Panc1 (cell line): ENCODE measurements around the gene ROR1. TPM values are rescaled to one million over a fixed set of nuclear protein-coding genes. Genes with fewer than 3 reads are reported as not detected.

Experiments used
- ATAC-seq: fragments of 200-7000 bp; cut with Tn5 transposase; 2 replicates; pipeline ENCODE4 v1.9.1; 2020; ENCODE audit warnings: mild to moderate bottlenecking, moderate library complexity
- BruUV-seq: library from RNA; stranded (reverse); fragments of 400-500 nt; replicated peaks from 2 replicates; lab custom pipeline; 2021; lab: Mats Ljungman, UMichigan
- CTCF ChIA-PET: fragments of 300-600 bp; sonication (Branson Sonifier 250); formaldehyde crosslinking; loops from one replicate; lab custom pipeline; 2022; ENCODE audit warnings: antibody characterized with exemption; lab: Charles Lee
- POLR2A ChIA-PET: fragments of 300-600 bp; sonication (Branson Sonifier 250); formaldehyde crosslinking; loops from one replicate; lab custom pipeline; 2022; ENCODE audit warnings: antibody characterized with exemption; lab: Charles Lee
- DNase-seq: peaks from one replicate; pipeline ENCODE4 v3.0.0-alpha.2; 2010; ENCODE audit warnings: low read depth, low spot score
- H3K27ac ChIP-seq: 2 replicates; pipeline ENCODE4 v1.5.1; 2011; ENCODE audit warnings: mild to moderate bottlenecking, low read length, inconsistent platforms
- H3K27me3 ChIP-seq: fragments of 200-500 bp; sonication (Bioruptor generic); 2 replicates; pipeline ENCODE4 v1.6.0; 2014; ENCODE audit warnings: low read length, inconsistent platforms; ENCODE audit not compliant: control insufficient read depth, insufficient read depth
- H3K36me3 ChIP-seq: fragments of 200-500 bp; sonication (Bioruptor generic); 2 replicates; pipeline ENCODE4 v1.5.1; 2014; ENCODE audit warnings: inconsistent platforms, mild to moderate bottlenecking, low read length, moderate library complexity; ENCODE audit not compliant: control insufficient read depth, insufficient read depth
- H3K4me1 ChIP-seq: 2 replicates; pipeline ENCODE4 v1.5.1; 2011; ENCODE audit warnings: inconsistent platforms, mild to moderate bottlenecking, low read length, moderate library complexity; ENCODE audit not compliant: control insufficient read depth, insufficient read depth
- H3K4me3 ChIP-seq, 2 experiments: 2 replicates each; pipeline ENCODE4 v1.5.1; 2011 to 2012; ENCODE audit warnings: low read depth in 2 of 2, low read length in 2 of 2, mild to moderate bottlenecking in 2 of 2, inconsistent platforms in 1 of 2, moderate library complexity in 1 of 2
- H3K9me3 ChIP-seq: fragments of 200-500 bp; sonication (Bioruptor generic); 2 replicates; pipeline ENCODE4 v1.5.1; 2014; ENCODE audit warnings: low read depth, mild to moderate bottlenecking, inconsistent platforms, low read length, moderate library complexity; ENCODE audit not compliant: control insufficient read depth, insufficient read depth
- POLR2AphosphoS5 ChIP-seq: IDR thresholded peaks from 2 replicates; pipeline ENCODE4 v1.6.1; 2012; ENCODE audit warnings: mild to moderate bottlenecking, low read depth, low read length, moderate library complexity
- SIN3A ChIP-seq: IDR thresholded peaks from 2 replicates; pipeline ENCODE4 v1.6.1; 2012; ENCODE audit warnings: low read depth, mild to moderate bottlenecking, low read length, moderate library complexity, borderline replicate concordance; ENCODE audit not compliant: insufficient read depth
- TCF7L2 ChIP-seq: IDR thresholded peaks from 2 replicates; pipeline ENCODE4 v1.6.1; 2011; ENCODE audit warnings: mild to moderate bottlenecking, low read depth, low read length, inconsistent platforms
- in situ Hi-C: cut with HindIII; loops from 2 replicates; pipeline ENCODE4 v1.10.0; 2016; ENCODE audit warnings: low sequenced_read_pairs, low pct_unique_long_range_greater_than_20kb
- intact Hi-C: fragments of 100-400 bp; cut with micrococcal nuclease; formaldehyde crosslinking; loops from one replicate; pipeline ENCODE4 v1.10.0; 2022; ENCODE audit not compliant: unreplicated experiment
- total RNA-seq: library from RNA; stranded (reverse); gene quantifications from one replicate; pipeline ENCODE4 v1.2.1, GENCODE V29; 2021; ENCODE audit not compliant: unreplicated experiment
- TF ChIP-seq, protein P1 (sequence below): fragments of 450-650 bp; IDR thresholded peaks from 2 replicates; pipeline ENCODE4 v1.5.1; 2017; ENCODE audit warnings: mild to moderate bottlenecking
- TF ChIP-seq, protein P2 (sequence below), 2 experiments: IDR thresholded peaks; 2 replicates each; pipeline ENCODE4 v1.6.1; 2011 to 2012; ENCODE audit warnings: low read depth in 2 of 2, control low read depth in 1 of 2, low read length in 1 of 2, mild to moderate bottlenecking in 1 of 2, moderate library complexity in 1 of 2; ENCODE audit not compliant: insufficient read depth in 1 of 2

The ROR1 gene
- total RNA-seq, 1 experiment from 2014 or later, result 19.3 TPM

DNA sequence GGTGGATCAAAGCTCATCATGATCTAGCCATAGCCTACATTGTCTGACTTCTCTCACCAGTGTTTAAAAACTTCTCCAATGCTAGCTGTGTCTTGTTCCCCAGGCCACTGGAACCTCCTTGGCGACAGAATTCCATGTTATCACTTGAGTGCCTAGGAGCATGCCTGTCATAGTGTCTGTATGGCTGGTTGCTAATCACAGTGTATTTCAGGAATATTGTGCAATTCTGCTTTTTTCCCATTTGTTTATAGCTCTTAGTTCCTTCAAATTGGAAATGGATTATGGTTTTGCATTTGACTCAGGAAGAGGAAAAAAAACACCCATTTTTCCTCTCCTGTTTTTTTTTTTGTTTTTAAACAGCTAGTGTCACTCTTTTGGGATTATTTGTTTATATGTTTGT lies 25.5 kb downstream of the ROR1 start:
- Histone ChIP-seq H3K4me3 (no peak overlapping the region), H3K4me1 (peaks cover 47% of the 10 kb centered on the region), H3K36me3 (no peaks in the 10 kb centered on the region; the same call in 1 of the 2 replicates), H3K27me3 (no peaks in the 10 kb centered on the region), H3K27ac (no peak overlapping the region), H3K9me3 (no peaks in the 10 kb centered on the region)
- CTCF ChIA-PET, result no interaction called here
- DNase-seq, result no peak
- intact Hi-C loops (no loop called here), in situ Hi-C loops (no loop called here)
- no peak for ATAC-seq
- TF ChIP-seq SIN3A (no peak), TCF7L2 (no peak), POLR2AphosphoS5 (no peak)
- TF ChIP-seq, protein P1, sequence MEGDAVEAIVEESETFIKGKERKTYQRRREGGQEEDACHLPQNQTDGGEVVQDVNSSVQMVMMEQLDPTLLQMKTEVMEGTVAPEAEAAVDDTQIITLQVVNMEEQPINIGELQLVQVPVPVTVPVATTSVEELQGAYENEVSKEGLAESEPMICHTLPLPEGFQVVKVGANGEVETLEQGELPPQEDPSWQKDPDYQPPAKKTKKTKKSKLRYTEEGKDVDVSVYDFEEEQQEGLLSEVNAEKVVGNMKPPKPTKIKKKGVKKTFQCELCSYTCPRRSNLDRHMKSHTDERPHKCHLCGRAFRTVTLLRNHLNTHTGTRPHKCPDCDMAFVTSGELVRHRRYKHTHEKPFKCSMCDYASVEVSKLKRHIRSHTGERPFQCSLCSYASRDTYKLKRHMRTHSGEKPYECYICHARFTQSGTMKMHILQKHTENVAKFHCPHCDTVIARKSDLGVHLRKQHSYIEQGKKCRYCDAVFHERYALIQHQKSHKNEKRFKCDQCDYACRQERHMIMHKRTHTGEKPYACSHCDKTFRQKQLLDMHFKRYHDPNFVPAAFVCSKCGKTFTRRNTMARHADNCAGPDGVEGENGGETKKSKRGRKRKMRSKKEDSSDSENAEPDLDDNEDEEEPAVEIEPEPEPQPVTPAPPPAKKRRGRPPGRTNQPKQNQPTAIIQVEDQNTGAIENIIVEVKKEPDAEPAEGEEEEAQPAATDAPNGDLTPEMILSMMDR, result no peak
- TF ChIP-seq, protein P2, sequence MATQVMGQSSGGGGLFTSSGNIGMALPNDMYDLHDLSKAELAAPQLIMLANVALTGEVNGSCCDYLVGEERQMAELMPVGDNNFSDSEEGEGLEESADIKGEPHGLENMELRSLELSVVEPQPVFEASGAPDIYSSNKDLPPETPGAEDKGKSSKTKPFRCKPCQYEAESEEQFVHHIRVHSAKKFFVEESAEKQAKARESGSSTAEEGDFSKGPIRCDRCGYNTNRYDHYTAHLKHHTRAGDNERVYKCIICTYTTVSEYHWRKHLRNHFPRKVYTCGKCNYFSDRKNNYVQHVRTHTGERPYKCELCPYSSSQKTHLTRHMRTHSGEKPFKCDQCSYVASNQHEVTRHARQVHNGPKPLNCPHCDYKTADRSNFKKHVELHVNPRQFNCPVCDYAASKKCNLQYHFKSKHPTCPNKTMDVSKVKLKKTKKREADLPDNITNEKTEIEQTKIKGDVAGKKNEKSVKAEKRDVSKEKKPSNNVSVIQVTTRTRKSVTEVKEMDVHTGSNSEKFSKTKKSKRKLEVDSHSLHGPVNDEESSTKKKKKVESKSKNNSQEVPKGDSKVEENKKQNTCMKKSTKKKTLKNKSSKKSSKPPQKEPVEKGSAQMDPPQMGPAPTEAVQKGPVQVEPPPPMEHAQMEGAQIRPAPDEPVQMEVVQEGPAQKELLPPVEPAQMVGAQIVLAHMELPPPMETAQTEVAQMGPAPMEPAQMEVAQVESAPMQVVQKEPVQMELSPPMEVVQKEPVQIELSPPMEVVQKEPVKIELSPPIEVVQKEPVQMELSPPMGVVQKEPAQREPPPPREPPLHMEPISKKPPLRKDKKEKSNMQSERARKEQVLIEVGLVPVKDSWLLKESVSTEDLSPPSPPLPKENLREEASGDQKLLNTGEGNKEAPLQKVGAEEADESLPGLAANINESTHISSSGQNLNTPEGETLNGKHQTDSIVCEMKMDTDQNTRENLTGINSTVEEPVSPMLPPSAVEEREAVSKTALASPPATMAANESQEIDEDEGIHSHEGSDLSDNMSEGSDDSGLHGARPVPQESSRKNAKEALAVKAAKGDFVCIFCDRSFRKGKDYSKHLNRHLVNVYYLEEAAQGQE (IDR thresholded peaks at IDR 0.05; ENCODE audit: insufficient read depth in 1 of 2, low read depth in 2 of 2, low read length in 1 of 2), result no peak
- no TSS peak for BruUV-seq
- POLR2A ChIA-PET, result no interaction called here

DNA sequence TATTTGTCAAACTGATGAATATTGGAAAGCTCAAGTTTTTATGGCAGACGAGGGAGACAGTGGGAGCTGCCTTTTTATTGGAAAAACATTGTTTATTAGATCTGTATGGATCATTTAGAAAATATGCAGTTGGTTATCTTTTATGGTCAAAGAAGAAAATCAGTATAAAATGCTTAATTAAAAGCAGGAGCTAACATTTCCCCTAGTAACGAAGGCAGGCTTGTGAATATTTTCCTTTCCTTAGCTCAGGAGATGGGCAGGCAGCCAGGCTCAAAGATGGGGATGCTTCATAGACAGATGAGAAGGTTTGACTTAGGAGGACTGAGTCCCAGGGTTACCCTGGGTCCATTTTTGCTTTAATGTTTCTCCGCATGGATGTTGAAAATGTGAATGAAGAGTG lies 26.0 kb downstream of the ROR1 start:
- no peaks in the 10 kb centered on the region for H3K27me3 ChIP-seq
- in situ Hi-C loops (no loop called here), intact Hi-C loops (no loop called here)
- H3K4me3 ChIP-seq, result no peak overlapping the region
- TF ChIP-seq, protein P1, result no peak
- TF ChIP-seq TCF7L2 (no peak), POLR2AphosphoS5 (no peak), SIN3A (no peak)
- TF ChIP-seq, protein P2 (IDR thresholded peaks at IDR 0.05; ENCODE audit: insufficient read depth in 1 of 2, low read depth in 2 of 2, low read length in 1 of 2), result no peak
- CTCF ChIA-PET, result no interaction called here
- H3K36me3 ChIP-seq, result no peaks in the 10 kb centered on the region; the same call in 1 of the 2 replicates
- no TSS peak for BruUV-seq
- ATAC-seq, result no peak
- H3K9me3 ChIP-seq, result no peaks in the 10 kb centered on the region
- no peak for DNase-seq
- POLR2A ChIA-PET, result no interaction called here
- peak overlapping the region; percentile 19; the same call in 1 of the 2 replicates for H3K27ac ChIP-seq
- H3K4me1 ChIP-seq, result peaks cover 42% of the 10 kb centered on the region
